ENCODE results near the gene CUL2. TPM values are rescaled to one million over a fixed set of nuclear protein-coding genes. Genes with fewer than 3 reads are reported as not detected.

Gene CUL2
- 21.8 TPM for polyA plus RNA-seq

DNA sequence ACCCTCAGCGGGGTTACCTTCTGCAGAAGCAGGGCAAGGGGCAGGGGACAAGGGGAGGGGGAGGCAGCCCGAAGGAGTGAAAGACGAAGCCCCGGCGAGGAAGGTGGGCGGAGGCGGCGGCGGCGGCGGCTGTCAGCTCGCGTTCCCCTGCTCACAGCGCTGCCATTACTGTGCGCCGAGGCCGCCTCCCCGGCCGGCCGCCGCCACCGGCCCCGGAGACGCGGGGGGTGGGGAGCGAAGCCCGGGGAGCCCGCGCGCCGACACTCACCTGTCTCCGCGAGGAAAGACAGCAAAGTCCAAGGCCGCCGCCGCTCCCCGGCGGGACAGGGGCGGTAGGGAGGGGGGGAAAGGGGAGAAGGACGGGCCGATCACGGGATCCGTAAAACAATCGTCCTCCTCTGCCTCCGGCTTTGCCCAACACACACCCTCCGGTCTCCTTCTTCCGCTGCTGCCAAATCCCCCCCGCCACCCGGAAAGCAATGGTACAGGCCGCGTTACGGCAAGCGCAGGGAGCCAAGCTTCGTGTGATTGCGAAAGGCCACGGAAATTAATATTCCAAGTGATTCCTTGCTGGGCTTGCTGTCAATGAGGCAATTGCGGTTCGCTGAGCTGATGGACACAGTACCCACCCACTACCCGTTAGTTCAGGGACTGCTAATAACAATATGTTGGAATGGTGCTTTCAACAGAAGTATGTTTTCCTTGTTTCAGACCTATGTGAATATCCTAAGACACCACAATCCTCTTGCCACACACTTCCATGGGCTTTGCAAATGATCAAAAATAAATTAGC lies at the start of gene CUL2:
TSS of gene CUL2 (minus strand) at position 180 of the 793 bp plus-strand sequence. CDS start 19,024 bp downstream, outside the sequence.
- peaks cover under 1% of the 10 kb centered on the region for H3K27me3 Mint-ChIP-seq
- peaks cover 7% of the 10 kb centered on the region for H3K36me3 Mint-ChIP-seq
- peaks cover 0 to 5% (median 0%) of the 10 kb centered on the region in 3 donors for H3K9me3 Mint-ChIP-seq
- peak within 1 kb of the TSS; percentile 95 to 100 (median 97) for H3K4me3 Mint-ChIP-seq
- peak within 1 kb of the TSS; percentile 97 to 99 (median 98) for H3K27ac Mint-ChIP-seq
- peaks cover 26 to 38% (median 37%) of the 10 kb centered on the region in 3 donors for H3K4me1 Mint-ChIP-seq

DNA sequence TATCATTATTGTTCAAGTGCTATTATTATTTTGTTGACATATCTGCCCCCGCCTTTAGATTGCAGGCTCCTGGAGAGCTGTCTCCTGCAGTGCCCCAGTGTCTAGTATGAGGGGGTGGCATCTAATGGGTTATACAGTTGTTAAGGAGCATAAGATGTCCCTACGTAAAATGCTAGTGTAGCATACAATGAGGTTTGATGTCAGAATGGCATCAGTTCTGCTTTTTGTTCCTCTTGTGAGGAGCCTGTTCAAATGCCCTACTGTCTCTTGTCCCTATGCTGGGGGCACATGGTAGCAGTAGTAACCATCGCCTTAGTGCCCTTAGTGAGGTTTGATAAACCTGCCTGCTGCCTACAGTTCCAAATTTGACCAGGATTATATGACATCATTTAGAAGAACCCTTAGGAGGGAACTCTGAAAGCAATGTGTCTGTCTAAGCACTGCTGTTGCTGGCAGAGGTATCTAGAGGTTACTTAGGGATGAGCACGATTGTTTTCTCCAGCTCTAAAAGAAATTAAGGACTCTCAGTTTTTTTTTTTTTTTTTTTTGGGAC lies 46.2 kb upstream of the CUL2 start:
- Mint-ChIP-seq H3K4me3 (peak overlapping the region; percentile 53 to 81 (median 74)), H3K4me1 (peaks cover 26 to 32% (median 30%) of the 10 kb centered on the region in 3 donors), H3K36me3 (no peaks in the 10 kb centered on the region), H3K27me3 (no peaks in the 10 kb centered on the region), H3K9me3 (no peaks in the 10 kb centered on the region), H3K27ac (peak overlapping the region; percentile 88 to 99 (median 89))

DNA sequence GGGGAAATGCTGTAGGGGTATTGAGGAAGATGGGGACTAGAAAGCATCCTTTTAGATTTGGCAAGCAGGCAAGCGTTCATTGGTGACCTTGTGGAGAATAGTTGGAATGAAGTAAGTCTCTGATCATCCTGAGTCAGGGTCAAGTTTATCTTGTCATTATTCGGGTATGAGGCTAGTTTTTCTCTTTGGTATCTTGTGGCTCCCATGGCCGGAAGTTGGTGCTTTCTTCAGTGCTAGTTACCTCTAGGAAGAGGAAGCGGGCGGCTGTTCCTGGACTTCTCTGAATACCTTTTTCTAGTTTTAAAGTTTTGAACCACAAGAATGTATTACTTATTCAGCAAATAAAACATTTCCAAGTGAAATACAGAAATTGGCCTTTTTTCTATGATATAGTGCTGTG lies 45.7 kb upstream of the CUL2 start:
- Mint-ChIP-seq H3K4me1 (peaks cover 28 to 35% (median 33%) of the 10 kb centered on the region in 3 donors), H3K27ac (peak overlapping the region; percentile 88 to 99 (median 89)), H3K27me3 (no peaks in the 10 kb centered on the region), H3K9me3 (no peaks in the 10 kb centered on the region), H3K36me3 (no peaks in the 10 kb centered on the region), H3K4me3 (peak overlapping the region; percentile 53 to 81 (median 74))

DNA sequence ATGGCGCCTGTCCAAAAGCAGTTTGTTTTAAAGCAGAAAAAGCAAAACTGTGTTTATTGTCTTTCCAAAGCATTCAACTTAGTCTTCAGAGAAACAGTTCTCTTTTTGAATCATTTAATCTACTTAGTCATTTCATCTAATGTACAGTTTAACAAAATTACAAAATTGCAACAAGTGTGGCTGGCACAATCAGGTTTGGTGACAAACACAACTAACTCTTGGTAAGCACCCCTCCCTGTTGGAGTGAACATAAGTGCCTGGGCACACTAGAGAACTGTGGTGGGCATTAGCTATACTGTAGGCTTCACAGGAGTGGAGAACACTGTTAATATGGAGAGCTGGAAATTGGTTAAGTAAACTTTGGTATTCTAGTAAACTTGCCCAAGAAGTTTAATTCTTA lies 43.4 kb upstream of the CUL2 start:
- H3K27me3 Mint-ChIP-seq, result no peaks in the 10 kb centered on the region
- no peaks in the 10 kb centered on the region for H3K36me3 Mint-ChIP-seq
- peaks cover 36 to 41% (median 41%) of the 10 kb centered on the region in 3 donors for H3K4me1 Mint-ChIP-seq
- no peaks in the 10 kb centered on the region for H3K9me3 Mint-ChIP-seq
- no peak overlapping the region for H3K4me3 Mint-ChIP-seq
- H3K27ac Mint-ChIP-seq, result peak overlapping the region in 2 of 3 donors; percentile 96 to 99

DNA sequence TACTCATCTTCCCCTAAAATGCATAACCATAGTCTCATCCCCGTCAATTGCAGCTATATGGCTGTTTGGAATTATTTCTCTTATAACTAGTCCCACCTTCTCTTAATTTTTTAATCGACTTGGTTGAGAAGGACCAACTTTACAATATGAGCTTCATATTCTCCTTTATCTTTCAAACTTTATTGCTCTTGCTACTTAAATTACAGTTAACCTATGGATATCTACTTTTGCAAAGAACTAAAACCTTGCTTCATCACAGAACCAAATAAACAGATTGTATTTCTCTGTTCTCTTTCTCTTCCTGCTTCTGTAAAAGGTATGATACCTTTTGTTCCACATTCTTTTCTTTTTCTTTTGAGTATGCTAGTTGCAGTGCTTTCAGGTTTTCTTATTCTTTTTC lies 42.6 kb upstream of the CUL2 start:
- Mint-ChIP-seq H3K9me3 (no peaks in the 10 kb centered on the region), H3K27me3 (no peaks in the 10 kb centered on the region), H3K4me1 (peaks cover 40 to 45% (median 44%) of the 10 kb centered on the region in 3 donors), H3K36me3 (no peaks in the 10 kb centered on the region), H3K4me3 (peak overlapping the region; percentile 3 to 92 (median 44)), H3K27ac (peak overlapping the region; percentile 75 to 99 (median 96))

DNA sequence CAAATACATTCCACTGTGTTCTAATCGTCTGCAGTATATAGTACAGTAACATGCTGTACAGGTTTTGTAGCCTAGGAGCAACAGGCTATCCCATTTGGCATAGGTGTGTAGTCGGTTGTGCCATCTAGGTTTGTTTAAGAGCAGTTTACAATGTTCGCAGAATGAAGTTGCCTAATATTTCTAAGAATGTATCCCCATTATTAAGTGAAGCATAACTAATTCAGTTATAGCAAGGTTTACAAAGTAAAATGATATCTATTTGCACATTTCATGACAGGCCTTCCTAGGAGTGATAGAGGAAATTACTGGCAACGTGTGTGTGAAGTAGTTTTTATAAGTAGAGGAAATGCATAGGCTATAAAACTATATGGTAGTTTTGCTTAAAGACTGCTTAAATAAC lies 40.5 kb upstream of the CUL2 start:
- peak overlapping the region in 3 of 4 donors; percentile 65 to 92 (median 88) for H3K4me3 Mint-ChIP-seq
- no peaks in the 10 kb centered on the region for H3K9me3 Mint-ChIP-seq

DNA sequence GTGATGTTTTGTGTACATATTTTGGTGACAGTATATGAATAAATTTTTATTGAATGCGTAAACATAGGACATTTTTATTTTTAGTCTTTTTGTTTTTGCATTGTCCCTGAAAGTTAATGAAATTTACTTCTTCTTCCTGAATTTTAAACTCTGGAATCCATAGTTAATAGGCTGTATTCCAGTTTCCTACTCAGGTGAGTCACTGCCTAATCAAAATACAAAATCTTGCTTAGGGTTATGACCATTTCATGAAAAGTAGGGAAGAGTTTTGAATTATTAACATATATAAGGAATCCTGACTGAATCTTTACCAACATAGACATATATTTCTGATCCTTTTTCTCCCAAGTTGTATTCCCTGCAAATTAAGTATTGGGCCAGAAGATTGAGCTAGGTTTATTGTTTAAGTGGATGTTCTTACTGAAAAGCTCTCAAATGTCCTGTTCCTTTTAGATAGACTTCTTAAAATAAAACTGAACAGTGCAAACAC lies 39.1 kb upstream of the CUL2 start:
- peak overlapping the region in 2 of 4 donors; percentile 81 to 96 for H3K4me3 Mint-ChIP-seq
- H3K9me3 Mint-ChIP-seq, result no peaks in the 10 kb centered on the region
- H3K36me3 Mint-ChIP-seq, result no peaks in the 10 kb centered on the region
- peak overlapping the region; percentile 67 to 100 (median 96) for H3K27ac Mint-ChIP-seq
- peaks cover 33 to 35% (median 34%) of the 10 kb centered on the region in 3 donors for H3K4me1 Mint-ChIP-seq
- no peaks in the 10 kb centered on the region for H3K27me3 Mint-ChIP-seq

More for the DNA sequence above, 40.5 kb upstream of the CUL2 start:
- Mint-ChIP-seq H3K27ac (peak overlapping the region; percentile 65 to 99 (median 96)), H3K36me3 (no peaks in the 10 kb centered on the region), H3K27me3 (no peaks in the 10 kb centered on the region), H3K4me1 (peaks cover 32 to 36% (median 36%) of the 10 kb centered on the region in 3 donors)

DNA sequence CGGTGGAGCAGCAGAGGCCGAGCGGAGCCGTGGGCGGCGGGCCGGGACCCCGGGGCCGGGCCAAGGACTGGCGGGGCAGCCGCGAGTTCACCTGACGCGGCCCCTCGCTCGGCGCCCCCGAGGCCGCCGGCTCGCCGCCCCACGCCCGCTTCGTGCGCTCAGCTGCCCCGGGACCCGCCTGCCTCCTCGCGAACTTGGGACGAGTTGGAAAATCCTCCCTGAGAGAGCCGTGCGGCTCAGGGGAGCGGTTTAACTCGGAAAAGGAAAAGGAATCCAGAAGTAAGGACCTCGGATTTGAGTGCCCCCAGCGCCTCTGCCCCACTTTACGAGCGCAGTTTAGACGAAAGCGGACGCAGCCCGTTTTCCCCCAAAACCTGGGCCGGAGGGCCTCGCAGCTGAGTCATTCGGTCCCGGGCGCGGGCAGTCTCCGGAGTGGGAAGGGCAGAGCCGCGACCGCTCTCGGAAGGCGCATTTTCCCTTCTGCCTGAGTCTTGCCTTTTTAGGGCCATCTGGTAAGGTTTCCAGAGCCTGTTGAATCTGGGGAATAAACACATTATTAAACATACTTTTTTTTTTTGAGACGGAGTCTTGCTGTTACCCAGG lies 37.2 kb upstream of the CUL2 start:
- no peaks in the 10 kb centered on the region for H3K27me3 Mint-ChIP-seq
- peak overlapping the region; percentile 96 to 100 (median 99) for H3K27ac Mint-ChIP-seq
- H3K4me1 Mint-ChIP-seq, result peaks cover 22 to 27% (median 26%) of the 10 kb centered on the region in 3 donors
- no peaks in the 10 kb centered on the region for H3K36me3 Mint-ChIP-seq
- no peaks in the 10 kb centered on the region for H3K9me3 Mint-ChIP-seq
- H3K4me3 Mint-ChIP-seq, result peak overlapping the region; percentile 81 to 97 (median 92)

DNA sequence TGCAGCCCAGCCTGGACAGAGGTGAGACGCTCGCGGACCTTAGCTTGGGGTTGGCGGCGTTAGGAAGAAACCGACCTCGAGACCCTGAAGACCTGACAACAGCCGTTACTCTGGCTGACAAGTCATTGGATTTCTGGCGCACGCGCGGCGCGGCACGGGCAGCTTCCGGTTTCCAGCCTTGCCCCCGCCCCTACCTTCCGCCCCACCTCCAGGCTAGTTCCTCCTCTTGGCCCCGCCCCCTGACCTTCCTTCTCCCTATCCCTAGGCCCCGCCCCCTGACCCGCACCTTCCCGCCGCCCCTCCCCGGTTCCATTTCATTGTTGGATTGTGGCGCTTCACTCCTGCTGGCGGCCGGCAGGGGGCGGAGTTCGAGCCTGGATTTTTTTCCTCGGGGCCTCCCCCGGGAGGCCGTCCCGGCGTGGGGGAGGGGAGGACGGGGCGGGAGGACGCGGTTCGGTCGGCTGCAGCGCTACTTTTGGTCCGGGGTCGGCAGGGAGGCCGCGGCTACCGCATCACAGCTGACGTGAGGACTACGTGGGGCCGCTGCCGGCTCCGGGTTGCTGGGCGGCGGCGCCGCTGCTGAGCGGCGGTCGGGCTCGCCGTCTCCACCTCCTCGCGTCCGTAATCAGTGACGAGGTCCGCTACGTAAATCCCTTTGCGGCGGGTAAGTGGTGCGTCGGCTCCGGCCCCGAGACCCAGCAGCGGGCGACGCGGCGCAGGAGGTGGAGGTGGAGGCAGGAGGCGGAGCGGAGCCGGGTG lies 36.6 kb upstream of the CUL2 start, which contains the start of gene CREM:
TSS of gene CREM (plus strand) at position 317 of the 759 bp plus-strand sequence. CDS start 10,990 bp downstream, outside the sequence.
- Mint-ChIP-seq H3K9me3 (no peaks in the 10 kb centered on the region), H3K36me3 (no peaks in the 10 kb centered on the region), H3K4me1 (peaks cover 15 to 24% (median 21%) of the 10 kb centered on the region in 3 donors), H3K27ac (peak within 1 kb of the TSS; percentile 96 to 100 (median 99)), H3K27me3 (no peaks in the 10 kb centered on the region), H3K4me3 (peak within 1 kb of the TSS; percentile 81 to 97 (median 92))

DNA sequence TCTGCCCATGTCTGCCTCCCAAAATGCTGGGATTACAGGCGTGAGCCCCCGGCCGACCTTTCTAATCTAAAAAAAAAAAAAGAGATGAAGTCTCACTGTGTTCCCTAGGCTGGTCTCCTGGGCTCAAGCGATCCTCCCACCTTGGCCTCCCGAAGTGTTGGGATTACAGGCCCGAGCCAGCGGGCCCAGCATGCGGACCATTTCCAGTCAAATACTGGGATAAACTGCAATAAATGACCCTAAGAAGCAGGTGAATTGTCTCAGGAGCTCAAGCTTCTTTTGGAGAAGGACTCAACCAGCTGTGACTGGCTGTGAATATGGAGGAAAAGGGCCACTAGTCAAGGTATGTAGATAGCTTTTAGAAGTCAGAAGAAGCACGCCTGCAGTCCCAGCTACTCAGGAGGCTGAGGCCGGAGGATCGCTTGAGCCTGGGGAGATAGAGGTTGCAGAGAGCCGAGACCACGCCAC lies 36.0 kb upstream of the CUL2 start:
- Mint-ChIP-seq H3K4me3 (peak overlapping the region; percentile 81 to 97 (median 92)), H3K4me1 (peaks cover 12 to 20% (median 18%) of the 10 kb centered on the region in 3 donors)

DNA sequence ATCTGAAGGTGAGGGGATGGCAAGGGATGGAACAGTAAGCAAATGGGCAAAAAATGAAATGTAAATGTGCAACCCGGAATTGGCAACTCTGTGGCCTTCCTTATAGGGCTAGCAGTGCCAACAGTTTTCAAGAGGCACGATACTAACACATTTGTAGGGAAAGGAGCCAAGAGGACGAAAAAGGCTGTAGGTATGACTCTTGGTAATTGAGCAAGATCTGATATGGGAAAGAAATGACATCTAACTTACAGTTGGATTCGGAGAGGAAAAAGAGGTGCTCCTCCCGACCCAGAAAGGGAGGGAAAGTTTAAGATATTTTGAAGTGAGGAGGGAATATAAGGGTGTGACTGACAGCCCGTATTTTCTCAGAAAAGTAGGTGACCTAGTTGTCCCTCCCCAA lies 34.4 kb upstream of the CUL2 start:
- Mint-ChIP-seq H3K36me3 (no peaks in the 10 kb centered on the region), H3K27me3 (no peaks in the 10 kb centered on the region), H3K9me3 (no peaks in the 10 kb centered on the region), H3K4me1 (peaks cover 4 to 17% (median 14%) of the 10 kb centered on the region in 3 donors), H3K4me3 (peak overlapping the region in 1 of 4 donors; percentile 60), H3K27ac (peak overlapping the region in 2 of 3 donors; percentile 51 to 96)

More for the DNA sequence above, 36.0 kb upstream of the CUL2 start:
- Mint-ChIP-seq H3K36me3 (no peaks in the 10 kb centered on the region), H3K27me3 (no peaks in the 10 kb centered on the region), H3K9me3 (no peaks in the 10 kb centered on the region), H3K27ac (peak overlapping the region; percentile 96 to 100 (median 99))

DNA sequence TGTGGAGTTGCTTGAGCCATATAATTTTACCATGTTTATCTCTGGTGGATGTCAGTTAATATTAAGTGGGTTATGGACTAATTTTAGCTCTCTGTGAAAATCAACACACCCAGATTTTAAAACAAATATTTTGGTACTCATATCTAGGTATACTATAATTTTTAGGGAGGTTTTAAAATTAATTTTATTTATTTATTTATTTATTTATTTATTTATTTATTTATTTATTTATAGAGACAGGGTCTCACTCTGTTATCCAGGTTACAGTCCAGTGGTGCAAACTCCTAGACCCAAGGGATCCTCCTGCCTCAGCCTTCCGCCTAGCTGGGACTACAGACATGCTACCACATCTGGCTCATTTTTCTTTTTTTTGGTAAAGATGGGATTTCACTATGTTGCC lies 29.2 kb upstream of the CUL2 start:
- Mint-ChIP-seq H3K36me3 (no peaks in the 10 kb centered on the region), H3K27ac (no peak overlapping the region), H3K27me3 (peaks cover 2% of the 10 kb centered on the region), H3K4me3 (no peak overlapping the region), H3K9me3 (no peaks in the 10 kb centered on the region), H3K4me1 (peaks cover 0 to 2% (median 2%) of the 10 kb centered on the region in 3 donors)

DNA sequence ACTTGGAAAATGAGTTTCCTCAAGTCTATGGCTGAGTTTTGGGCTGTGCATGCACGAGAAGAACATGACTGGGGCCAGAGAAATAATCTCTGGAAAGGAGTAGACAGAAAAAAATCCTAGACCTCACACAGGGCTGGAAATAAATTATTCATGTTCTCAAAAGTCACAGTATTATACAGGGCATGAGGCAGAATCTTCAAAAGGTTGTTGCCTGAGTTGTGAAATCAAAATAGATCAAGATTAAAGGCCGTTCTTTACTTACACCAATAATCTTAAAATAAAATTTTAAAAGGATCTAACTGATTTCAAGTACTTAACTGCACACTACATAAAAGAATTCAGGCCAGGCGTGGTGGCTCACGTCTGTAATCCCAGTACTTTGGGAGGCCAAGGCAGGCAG lies 22.4 kb upstream of the CUL2 start:
- Mint-ChIP-seq H3K27ac (no peak overlapping the region), H3K4me1 (peaks cover 0 to 2% (median 0%) of the 10 kb centered on the region in 3 donors), H3K4me3 (no peak overlapping the region), H3K27me3 (peaks cover 6% of the 10 kb centered on the region), H3K9me3 (no peaks in the 10 kb centered on the region), H3K36me3 (no peaks in the 10 kb centered on the region)

DNA sequence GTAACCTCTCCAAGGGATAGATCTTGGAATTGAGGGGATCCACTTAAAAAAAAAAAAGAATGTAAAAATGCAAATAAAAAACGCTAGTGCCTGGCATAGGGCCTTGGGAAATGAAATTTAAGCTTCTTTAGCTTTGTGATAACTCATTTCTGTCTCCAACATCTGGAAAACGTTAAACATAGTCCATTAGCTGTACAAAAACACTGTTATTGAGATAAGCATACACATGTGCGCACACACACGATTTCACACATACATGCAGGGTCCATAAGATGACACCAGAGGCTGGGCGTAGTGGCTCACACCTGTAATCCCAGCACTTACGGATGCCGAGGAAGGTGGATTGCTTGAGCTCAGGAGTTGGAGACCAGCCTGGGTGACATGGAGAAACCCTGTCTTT lies 13.7 kb upstream of the CUL2 start:
- no peaks in the 10 kb centered on the region for H3K9me3 Mint-ChIP-seq
- H3K36me3 Mint-ChIP-seq, result no peaks in the 10 kb centered on the region

More for the DNA sequence above, 13.7 kb upstream of the CUL2 start:
- Mint-ChIP-seq H3K27me3 (peaks cover 1% of the 10 kb centered on the region), H3K27ac (no peak overlapping the region), H3K4me3 (no peak overlapping the region), H3K4me1 (peaks cover 0 to 2% (median 0%) of the 10 kb centered on the region in 3 donors)

Data from IgD-negative memory B cell (primary cell).